ENCODE measurements around the gene ACSF3.

DNA sequence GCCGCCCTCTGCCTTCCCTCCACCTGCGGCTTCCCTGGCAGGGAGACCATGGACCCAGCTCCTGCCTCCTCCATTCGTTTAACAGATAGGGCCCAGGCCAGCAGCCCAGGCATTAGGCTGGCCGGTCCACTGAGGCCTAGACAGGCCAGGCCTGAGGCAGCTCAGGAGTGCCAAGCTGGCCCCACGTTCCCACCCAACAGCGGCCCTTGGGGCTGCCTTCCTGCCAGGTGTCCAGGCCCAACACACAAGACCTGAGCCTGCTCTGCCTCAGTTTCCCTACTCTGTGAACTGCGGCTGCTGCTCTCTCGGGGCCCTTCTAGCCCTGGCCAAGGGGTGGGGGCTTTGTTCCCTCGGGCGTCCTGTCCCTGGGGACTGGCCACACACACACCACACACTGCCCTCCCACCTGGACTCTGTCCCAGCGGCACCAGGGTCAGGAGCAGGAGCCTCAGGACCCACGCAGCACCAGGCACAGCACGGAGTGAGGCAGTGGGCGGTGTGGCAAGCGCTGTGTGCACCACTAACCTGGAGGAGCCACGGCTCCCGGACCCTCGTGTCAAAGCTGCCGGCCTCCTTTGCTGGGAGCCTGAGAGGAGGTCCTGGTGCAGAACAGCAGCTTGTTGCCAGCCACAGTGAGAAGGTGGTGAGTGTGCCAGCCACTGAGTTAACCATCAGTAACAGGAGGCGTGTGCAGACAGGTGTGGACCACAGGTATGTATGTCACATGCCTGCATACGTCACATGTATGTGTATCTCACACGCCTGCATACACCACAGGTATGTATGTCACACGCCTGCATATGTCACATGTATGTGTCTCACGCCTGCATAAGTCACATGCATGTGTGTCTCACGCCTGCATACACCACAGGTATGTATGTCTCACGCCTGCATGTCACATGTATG lies 63.3 kb downstream of the ACSF3 start:
- TF ChIP-seq, protein P1, sequence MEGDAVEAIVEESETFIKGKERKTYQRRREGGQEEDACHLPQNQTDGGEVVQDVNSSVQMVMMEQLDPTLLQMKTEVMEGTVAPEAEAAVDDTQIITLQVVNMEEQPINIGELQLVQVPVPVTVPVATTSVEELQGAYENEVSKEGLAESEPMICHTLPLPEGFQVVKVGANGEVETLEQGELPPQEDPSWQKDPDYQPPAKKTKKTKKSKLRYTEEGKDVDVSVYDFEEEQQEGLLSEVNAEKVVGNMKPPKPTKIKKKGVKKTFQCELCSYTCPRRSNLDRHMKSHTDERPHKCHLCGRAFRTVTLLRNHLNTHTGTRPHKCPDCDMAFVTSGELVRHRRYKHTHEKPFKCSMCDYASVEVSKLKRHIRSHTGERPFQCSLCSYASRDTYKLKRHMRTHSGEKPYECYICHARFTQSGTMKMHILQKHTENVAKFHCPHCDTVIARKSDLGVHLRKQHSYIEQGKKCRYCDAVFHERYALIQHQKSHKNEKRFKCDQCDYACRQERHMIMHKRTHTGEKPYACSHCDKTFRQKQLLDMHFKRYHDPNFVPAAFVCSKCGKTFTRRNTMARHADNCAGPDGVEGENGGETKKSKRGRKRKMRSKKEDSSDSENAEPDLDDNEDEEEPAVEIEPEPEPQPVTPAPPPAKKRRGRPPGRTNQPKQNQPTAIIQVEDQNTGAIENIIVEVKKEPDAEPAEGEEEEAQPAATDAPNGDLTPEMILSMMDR (IDR thresholded peaks at IDR 0.05): no peak
- TF ChIP-seq EZH2 (IDR thresholded peaks at IDR 0.05; ENCODE audit: borderline replicate concordance, insufficient read depth, low read depth, low read length, poor library complexity, severe bottlenecking): no peak

Data from B cell (primary cell).